ENCODE results near the gene NTPCR. TPM values are rescaled to one million over a fixed set of nuclear protein-coding genes. Genes with fewer than 3 reads are reported as not detected.

Gene NTPCR
- total RNA-seq, 3 donors from 2014 or later, result 36.5 to 49.9 (median 46.4) TPM

GRCh38 chr1:232932486-232933425, 17.7 kb upstream of the NTPCR start:
- no peak for DNase-seq
- H3K4me1 ChIP-seq (ENCODE audit: low read depth), result no peaks in the 10 kb centered on the region
- intact Hi-C loops (cut with DNase I, micrococcal nuclease), result no loop called here
- no peaks in the 10 kb centered on the region for H3K9me3 ChIP-seq
- H3K36me3 ChIP-seq (ENCODE audit: low read depth), result no peaks in the 10 kb centered on the region
- TF ChIP-seq, protein P1, sequence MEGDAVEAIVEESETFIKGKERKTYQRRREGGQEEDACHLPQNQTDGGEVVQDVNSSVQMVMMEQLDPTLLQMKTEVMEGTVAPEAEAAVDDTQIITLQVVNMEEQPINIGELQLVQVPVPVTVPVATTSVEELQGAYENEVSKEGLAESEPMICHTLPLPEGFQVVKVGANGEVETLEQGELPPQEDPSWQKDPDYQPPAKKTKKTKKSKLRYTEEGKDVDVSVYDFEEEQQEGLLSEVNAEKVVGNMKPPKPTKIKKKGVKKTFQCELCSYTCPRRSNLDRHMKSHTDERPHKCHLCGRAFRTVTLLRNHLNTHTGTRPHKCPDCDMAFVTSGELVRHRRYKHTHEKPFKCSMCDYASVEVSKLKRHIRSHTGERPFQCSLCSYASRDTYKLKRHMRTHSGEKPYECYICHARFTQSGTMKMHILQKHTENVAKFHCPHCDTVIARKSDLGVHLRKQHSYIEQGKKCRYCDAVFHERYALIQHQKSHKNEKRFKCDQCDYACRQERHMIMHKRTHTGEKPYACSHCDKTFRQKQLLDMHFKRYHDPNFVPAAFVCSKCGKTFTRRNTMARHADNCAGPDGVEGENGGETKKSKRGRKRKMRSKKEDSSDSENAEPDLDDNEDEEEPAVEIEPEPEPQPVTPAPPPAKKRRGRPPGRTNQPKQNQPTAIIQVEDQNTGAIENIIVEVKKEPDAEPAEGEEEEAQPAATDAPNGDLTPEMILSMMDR (IDR thresholded peaks at IDR 0.05), result no peak
- no peak for ATAC-seq
- no peak overlapping the region for H3K4me3 ChIP-seq

DNA sequence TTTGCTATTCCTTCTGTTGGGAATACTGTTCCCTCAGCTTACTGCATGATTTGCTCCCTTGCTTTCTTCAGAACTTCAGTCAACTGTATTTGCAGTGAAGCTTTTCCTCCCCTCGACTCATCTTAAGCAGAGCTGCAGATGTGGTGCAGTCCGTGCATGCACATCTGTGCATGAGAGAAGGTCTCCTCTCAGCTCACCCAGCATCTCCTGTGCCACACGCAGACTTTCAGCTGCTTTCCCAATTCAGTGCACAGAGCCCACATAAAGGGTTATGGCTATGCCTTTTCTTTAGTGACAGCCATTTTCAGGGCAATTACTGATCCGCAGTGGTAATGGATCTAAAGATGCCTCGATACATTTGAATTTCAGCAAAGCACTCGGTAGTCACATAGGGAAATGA, 13.5 kb upstream of the NTPCR start:
- H3K9me3 ChIP-seq, result no peaks in the 10 kb centered on the region
- H3K4me1 ChIP-seq (ENCODE audit: low read depth), result no peaks in the 10 kb centered on the region
- no peak overlapping the region for H3K4me3 ChIP-seq
- TF ChIP-seq, protein P1 (IDR thresholded peaks at IDR 0.05), result no peak
- DNase-seq (no peak), ATAC-seq (no peak)
- intact Hi-C loops (cut with DNase I, micrococcal nuclease), result no loop called here
- H3K36me3 ChIP-seq (ENCODE audit: low read depth), result no peaks in the 10 kb centered on the region

DNA sequence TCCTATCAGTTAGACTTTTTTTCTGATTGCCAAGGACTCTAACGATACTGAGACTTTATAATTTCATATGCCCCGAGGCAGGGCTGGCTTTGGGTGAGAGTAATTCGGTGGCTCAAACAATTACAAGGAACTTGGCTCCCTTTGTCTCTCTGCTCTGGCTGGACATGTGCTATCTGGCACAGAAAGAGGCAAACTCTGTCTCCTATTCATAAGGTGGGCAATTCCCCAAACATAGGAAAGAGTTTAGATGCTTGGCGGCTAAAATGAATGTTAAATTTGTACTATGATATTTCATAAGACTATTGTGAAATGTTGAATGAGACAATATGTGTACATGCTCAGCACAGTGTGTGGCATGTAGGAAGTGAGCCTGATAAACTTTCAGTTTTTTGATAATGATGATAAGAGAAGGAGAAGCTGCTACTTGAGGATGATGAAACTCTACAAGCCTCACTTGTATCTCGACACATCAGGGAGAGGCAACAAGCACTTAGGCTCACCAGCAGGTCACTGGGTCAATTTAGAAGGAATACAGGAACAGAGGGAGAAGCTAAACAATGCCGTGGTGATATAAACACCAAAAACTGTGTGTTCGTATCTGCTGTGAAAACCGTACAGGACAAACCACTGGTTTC, 12.6 kb upstream of the NTPCR start:
- H3K36me3 ChIP-seq (ENCODE audit: low read depth), result no peaks in the 10 kb centered on the region
- TF ChIP-seq, protein P1 (IDR thresholded peaks at IDR 0.05), result no peak
- DNase-seq (no peak), ATAC-seq (no peak)
- intact Hi-C loops (cut with DNase I, micrococcal nuclease), result no loop called here
- no peak overlapping the region for H3K4me3 ChIP-seq
- no peaks in the 10 kb centered on the region for H3K4me1 ChIP-seq (ENCODE audit: low read depth)
- H3K9me3 ChIP-seq, result no peaks in the 10 kb centered on the region

GRCh38 chr1:232938926-232939325, 11.5 kb upstream of the NTPCR start:
- TF ChIP-seq, protein P1 (IDR thresholded peaks at IDR 0.05), result no peak
- intact Hi-C loops (cut with DNase I, micrococcal nuclease), result no loop called here
- Histone ChIP-seq H3K4me3 (no peak overlapping the region), H3K9me3 (no peaks in the 10 kb centered on the region), H3K36me3 (ENCODE audit: low read depth) (no peaks in the 10 kb centered on the region), H3K4me1 (ENCODE audit: low read depth) (no peaks in the 10 kb centered on the region)
- ATAC-seq, result no peak
- DNase-seq, result no peak

GRCh38 chr1:232939748-232940147, 10.7 kb upstream of the NTPCR start:
- Histone ChIP-seq H3K4me1 (ENCODE audit: low read depth) (no peaks in the 10 kb centered on the region), H3K36me3 (ENCODE audit: low read depth) (no peaks in the 10 kb centered on the region), H3K4me3 (no peak overlapping the region), H3K9me3 (no peaks in the 10 kb centered on the region)
- intact Hi-C loops (cut with DNase I, micrococcal nuclease), result no loop called here
- ATAC-seq (no peak), DNase-seq (no peak)
- TF ChIP-seq, protein P1 (IDR thresholded peaks at IDR 0.05), result no peak

All from mucosa of descending colon (tissue), 3 donors.